Suppressor macrophage treated with lipopolysaccharide for 4 hours (primary cell): ENCODE data around the gene MEPCE.
A peak's percentile ranks its signal among the peaks of the same experiment; 100 is the strongest.
"Not testable (repeated sequence)": the region's sequence is repeated elsewhere in the genome, so short reads cannot be mapped to it uniquely, and the experiment has no call there.

Experiments used
- DNase-seq: peaks from one replicate; pipeline ENCODE4 v3.0.0-alpha.2; 2020

The MEPCE gene

DNA sequence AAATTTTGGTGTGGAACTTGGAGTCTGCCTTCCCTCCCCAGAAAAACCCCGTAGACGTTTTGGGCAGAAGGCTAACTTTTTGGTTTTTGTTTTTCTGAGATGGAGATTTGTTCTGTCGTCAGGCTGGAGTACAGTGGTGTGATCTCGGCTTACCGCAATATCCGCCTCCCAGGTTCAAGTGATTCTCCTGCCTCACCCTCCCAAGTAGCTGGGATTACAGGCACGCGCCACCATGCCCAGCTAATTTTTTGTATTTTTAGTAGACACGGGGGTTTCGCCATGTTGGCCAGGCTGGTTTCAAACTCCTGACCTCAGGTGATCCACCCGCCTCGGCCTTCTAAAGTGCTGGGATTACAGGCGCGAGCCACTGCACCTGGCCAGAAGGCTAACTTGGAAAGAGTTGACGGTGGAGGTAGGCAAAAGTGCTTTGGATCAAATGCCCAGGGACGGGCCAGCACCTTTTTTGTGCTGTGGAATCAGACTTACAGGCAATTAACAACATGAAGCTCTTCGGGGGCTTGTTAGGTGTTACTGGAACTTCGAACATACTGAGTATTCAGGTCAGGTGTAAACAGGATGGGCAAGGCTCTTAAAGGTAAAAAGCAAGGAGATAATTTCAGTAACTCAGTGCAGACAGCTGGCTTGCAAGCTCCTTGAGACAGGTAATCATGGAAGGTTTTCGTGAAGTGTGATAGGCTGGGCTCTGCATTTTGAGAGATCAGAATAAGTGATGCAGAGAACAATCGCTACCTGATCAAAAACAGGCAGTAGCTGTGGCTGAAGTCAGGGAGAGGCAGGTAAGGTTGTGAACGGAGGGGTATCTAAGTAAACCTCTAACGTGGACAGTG is 4.9 kb downstream of the MEPCE start:
- no peak for DNase-seq

DNA sequence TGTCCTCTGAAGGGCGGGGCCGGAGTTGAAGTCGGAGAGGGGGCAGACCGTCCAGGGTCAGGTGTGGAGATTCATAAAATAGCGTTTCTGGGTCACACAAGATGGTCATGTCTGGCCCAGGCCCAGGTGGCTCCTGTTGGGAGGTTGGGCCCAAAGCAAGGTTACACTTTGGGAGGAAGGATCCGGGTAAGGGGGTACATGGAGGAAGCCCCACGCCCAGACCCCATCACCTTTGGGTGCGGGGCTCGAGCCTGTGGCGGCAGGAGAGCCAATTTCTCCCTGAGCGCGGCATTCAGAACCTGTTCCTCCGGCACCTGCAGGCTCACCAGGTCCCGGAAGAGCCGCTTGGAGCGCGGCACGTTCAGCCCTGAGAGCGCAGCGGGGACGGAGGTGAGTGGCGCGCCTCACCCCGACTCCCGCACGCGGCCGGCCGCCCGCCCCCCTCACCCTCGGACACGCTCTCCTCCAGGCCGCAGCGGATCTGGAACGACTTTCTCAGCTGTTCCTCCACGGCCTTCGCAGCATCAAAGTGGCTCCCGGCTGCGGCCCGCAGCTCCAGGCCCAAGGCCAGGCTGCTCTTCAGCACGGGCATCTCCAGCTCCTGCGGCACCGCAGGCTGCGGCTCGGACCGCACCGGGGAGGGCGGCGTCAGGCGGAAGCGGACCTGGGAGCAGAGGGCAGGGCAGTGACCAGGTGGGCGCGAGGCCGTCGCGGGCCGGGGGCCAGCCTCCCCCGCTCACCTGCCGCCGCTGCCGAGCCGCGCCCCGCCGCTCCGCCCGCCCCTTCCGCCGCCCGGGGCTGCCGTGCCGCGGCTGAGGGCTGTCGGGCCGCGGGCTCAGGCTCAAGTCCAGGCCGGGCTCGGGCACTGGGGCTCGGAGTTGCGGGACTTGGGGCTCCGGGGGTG is 6.0 kb downstream of the MEPCE start:
- peak; percentile 19 for DNase-seq

DNA sequence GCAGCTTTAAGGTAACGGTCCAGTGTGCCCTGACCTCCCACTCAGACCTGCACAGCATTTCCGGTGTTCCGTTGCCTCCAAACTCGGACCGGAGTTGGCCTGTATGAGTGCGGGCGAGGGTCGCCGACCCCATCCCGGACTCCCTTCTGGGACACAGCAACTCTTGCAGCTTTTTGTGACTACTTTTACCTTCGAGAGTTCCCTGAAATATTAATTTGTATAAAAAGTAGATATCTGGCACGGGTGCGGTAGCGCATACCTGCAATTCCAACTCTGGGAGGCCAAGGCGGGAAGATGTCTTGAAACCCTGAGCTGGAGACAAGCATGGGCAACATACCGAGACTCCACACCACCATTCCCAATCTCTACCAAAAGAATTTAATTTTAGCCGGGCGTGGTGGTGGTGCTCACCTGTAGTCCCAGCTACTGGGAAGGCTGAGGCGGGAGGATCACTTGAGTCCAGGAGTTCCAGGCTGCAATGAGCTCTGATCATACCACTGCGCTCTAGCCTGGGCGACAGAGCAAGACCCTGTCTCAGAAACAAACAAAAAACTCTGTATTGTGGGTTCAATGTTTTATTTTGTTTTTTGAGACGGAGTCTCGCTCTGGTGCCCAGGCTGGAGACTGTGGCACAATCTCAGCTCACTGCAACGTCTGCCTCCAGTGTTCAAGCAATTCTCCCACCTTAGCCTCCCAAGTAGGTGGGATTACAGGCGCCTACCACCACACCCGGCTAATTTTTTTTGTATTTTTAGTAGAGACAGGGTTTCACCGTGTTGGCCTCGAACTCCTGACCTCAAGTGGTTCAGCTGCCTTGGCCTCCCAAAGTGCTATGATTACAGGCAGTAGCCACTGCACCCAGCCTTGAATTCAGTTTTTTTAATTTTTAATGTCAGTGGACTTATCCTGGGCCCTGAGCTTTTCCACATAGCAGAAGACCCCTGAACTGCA is 7.8 kb downstream of the MEPCE start:
- DNase-seq, result no peak

DNA sequence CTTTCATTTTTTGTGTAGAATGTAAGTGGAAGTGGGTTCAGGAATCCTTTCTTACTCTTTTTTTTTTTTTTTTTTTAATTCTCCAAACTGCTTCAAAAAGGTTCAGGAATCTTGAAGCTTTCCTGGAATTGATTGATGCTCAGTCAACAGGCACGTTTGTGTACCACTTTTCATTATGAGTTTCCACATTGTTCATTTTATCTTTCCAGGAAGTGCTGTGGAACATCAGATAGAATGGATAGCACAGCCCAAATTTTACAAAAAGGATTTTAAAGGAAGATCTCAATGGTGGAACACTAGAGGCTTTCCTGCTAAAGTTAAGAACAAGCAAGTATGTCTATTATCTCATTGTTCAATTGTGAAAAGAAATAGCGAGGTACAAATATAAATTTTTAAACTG is 8.5 kb downstream of the MEPCE start:
- no peak for DNase-seq

DNA sequence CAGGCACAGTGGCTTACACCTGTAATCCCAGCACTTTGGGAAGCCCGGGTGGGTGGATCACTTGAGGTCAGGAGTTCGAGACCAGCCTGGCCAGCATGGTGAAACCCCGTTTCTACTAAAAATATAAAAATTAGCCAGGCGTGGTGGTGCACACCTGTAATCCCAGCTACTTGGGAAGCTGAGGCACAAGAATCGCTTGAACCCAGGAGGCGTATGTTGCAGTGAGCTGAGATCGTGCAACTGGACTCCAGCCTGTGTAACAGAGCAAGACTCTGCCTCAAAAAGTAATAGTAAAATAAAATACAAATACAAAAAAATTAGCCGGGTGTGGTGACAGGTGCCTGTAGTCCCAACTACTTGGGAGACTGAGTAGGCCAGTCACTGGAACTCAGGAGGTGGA is 9.1 kb downstream of the MEPCE start:
- DNase-seq, result not testable (repeated sequence)

DNA sequence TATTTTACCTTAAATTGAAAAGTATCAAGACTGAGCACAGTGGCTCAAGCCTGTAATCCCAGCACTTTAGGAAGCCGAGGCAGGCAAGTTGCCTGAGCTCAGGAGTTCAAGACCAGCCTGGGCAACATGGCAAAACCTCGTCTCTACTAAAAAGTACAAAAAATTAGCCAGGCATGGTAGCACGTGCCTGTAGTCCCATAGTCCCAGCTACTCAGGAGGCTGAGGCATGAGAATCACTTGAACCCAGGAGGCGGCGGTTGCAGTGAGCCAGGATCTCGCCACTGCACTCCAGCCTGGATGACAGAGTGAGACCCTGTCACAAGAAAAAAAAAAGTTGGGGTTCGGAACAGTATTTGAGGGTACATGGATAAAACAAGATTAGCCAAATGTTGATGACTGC is 9.6 kb downstream of the MEPCE start:
- DNase-seq, result not testable (repeated sequence)

DNA sequence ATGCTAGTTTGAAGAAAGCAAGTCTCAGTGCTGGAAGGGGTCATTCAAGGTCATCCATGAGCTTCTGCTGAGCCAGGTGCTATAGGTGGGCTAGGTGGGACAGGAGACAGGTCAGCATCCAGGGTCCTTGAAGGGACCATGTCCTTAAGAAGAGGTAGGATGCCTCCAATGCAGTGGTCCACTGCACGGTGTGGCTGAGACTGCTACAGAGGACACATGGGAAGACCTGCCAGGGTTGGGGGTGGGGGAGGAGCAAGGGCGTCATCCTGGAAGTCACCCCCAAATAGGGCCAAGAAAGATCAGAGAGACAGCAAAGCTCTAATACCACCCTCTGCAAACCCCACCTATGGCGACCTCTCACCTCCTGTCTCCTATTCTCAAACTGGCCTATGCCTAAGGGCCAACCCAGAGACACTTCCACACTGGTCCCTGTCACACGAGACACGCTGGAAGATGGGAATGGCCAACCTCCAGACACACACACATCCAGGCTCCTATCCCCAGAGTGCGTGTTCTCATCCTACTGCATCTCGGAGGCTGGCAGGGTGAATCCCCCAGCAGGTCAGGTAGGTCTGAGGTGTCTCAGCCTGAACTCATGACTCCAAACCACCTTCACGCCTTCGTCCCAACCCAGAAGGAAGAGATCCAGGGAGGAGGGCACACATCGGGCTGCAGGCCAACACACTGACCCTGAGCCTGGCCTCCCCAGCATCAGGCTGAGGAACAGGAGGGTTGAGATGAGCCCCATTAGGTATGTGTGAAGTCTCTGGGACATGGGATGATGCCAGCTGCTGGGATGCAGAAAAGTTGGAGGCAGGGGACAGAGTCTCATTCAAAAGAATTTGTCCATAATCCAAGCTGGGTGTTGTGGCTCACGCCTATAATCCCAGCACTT is 12.3 kb downstream of the MEPCE start:
- no peak for DNase-seq

DNA sequence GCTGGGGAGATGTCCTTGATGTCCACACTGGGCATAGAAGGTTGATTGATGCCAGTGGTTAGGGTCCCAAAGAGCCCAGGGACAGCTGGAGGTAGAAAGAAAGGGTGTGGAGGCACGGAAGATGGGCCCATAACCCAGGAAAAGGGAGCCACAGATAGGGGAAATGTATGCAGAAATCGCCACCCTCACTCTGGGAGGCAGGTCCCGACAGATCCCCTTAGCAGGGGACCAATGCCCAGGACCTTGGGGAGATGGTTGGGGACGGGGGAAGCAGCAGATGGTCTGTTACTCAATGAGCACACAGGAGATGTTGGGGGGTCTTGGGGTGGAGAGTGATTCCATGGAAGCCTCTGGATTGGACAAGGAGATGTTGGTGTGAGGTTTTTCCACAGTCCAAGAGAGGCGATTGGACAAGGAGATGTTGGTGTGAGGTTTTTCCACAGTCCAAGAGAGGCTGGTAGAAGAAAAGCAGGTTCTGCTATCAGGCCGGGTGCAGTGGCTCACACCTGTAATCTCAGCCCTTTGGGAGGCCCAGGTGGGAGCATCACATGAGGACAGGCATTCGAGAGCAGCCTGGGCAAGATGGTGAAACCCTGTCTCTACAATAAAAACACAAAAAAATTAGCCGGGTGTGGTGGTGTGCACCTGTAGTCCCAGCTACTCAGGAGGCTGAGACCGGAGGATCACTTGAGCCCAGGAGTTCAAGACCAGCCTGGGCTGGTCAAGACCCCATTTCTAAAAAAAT is 13.6 kb downstream of the MEPCE start:
- DNase-seq, result no peak

DNA sequence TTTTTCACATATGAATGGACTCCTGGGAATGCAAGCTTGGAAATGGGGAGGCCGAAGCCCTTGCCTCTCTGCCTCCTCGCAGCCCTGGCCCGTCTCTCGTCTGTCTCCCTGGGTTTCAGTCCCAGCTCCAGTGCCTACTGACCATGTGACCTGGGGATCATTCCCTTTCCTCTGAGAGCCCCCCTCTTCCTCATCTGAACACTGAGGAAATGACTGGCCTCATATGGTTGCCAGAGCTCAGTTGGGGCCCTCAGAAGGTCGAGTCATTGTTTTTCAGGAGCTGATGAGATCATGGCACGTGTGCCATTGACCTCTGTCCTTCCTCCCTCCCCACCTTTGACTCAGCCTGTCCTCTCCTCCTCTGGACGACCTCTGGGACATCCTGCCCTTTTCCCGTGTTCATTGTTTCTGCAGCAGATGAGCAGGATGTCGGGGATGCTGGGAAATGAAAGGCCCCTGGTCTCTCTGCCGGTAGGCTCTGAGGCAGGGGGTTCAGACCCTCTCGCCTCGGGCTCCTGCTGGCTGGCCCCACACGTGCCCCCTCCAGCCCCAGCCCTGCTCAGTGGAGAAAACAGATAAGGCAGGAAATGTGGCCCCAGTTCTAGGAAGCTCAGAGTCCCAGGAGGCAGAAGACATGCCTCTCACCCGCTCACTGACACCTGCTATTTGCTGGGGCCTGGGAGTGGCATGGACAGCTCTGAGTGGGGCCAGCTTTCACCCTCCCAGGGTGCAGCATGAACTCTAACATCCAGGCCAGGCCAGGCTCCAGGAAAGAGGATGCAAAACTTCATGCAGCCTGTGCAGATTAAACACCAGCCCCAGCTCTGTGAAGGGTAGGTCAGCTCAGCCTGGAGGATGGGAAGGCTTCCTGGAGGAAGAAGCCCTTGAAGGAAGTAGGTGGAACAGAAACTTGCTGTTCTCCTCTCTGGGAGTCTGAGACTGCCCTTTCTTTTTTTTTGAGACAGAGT is 15.0 kb downstream of the MEPCE start:
- DNase-seq, result peak; percentile 78

DNA sequence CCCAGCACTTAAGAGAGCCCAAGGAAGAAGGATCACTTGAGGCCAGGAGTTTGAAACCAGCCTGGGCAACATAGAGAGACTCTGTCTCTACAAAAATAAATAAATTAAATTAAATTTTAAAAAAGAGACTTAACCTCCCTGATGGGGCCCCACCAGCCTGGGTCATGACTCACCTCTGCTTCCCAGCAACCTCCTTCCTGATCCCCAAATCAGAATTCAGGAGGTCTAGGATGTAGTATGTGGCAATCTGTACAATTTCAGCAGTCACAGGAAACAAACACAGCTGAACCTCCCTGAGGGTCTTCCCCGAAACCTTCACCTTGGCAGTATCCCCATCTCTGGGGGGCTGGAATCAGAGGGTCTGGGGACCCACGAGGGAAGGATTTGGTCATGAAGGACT is 16.4 kb downstream of the MEPCE start:
- no peak for DNase-seq

DNA sequence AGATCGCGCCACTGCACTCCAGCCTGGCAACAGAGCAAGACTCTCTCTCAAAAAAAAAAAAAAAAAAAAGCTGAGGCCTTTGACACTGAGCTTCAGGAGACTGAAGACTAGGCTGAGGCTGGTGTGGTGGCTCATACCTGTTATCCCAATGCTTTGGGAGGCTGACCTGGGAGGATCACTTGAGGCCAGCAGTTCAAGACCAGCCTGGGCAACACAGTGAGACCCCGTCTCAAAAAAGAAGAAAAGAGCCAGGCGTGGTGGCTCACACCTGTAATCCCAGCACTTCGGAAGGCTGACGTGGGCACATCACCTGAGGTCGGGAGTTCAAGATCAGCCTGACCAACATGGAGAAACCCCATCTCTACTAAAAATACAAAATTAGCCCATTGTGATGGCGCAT is 17.7 kb downstream of the MEPCE start:
- DNase-seq, result not testable (repeated sequence)

DNA sequence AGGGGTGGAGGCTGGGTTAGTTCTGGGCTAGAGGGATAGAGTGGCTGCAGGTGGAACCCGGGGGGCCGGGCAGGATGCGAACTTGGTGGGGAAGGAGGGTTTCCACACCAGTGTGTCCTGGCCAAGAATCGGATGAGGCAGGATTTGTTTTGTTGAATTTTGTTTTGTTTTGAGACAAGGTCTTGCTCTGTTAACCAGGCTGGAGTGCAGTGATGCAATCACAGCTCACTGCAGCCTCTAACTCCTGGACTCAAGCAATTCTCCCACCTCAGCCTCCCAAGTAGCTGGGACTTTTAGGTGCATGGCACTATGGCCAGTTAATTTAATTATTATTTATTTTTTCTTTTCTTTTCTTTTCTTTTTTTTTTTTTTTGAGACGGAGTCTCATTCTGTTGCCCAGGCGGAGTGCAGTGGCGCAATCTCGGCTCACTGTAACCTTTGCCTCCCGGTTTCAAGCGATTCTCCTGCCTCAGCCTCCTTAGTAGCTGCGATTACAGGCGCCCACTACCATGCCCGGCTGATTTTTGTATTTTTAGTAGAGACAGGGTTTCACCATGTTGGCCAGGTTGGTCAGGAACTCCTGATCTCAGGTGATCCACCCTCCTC is 19.7 kb downstream of the MEPCE start:
- no peak for DNase-seq

DNA sequence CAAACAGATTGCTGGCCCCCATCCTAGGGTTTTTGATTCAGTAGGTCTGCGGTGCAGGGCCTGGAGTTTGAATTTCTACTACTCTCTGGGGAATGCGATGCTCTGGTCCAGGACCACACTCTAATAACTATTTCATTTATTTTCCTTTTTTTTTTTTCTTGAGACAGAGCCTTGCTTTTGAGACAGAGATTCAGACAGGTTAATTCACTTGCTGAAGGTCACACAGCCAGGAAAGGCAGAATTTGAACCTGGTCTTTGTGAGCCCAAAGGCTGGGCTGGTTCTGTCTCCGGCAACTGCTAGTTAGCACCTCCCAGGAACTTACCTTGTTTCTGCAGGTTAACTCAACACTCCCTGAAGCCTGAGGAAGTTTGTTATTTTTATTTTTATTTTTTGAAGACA is 22.9 kb downstream of the MEPCE start:
- no peak for DNase-seq

DNA sequence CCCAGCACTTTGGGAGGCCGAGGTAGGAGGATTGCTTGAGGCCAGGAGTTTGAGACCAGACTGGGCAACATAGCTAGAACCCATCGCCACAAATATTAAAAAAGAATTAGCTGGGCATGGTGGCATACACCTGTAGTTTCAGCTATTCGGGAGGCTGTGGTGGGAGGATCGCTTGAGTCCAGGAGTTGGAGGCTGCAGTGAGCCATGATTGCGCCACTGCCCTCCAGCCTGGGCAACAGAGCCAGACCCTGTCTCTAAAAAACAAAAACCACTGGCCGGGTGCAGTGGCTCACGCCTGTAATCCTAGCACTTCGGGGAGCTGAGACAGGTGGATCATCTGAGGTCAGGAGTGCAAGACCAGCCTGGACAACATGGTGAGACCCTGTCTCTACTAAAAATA is 24.2 kb downstream of the MEPCE start:
- DNase-seq, result not testable (repeated sequence)

DNA sequence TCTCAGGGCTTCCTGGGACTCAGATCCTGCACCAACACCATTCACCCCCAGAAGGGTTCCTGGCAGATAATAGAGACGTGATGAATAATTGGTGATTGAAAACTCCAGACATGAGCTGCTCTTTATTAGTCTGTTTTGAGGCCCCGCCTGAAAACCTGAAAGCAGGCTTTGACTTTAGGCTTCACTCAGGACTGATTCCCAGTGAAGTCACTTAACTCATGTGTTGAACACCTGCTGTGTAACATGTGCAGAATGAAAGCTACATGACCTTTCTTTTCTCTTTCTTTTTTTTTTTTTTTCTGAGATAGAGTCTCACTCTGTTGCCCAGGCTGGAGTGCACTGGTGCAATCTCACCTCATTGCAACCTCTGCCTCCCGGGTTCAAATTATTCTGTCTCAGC is 25.6 kb downstream of the MEPCE start:
- DNase-seq, result no peak

DNA sequence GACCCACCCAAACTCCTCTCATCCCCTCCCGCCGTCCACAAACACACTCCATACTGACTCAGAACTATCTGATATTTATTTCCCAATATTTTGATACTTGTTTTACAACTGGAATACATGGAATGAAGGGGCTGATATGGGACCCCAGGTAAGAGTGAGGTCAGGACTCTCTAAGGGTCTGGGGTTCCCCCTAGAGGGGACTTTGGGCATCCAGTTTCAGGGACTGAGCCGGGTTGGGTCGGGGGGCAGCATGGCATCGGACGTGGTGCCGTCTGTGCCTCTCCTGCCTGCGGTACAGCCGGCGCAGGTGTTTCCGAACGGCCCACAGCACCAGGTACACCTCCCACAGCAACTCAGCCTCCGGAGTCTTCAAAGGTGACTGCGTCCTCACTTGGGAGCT is 26.9 kb downstream of the MEPCE start:
- DNase-seq, result no peak

DNA sequence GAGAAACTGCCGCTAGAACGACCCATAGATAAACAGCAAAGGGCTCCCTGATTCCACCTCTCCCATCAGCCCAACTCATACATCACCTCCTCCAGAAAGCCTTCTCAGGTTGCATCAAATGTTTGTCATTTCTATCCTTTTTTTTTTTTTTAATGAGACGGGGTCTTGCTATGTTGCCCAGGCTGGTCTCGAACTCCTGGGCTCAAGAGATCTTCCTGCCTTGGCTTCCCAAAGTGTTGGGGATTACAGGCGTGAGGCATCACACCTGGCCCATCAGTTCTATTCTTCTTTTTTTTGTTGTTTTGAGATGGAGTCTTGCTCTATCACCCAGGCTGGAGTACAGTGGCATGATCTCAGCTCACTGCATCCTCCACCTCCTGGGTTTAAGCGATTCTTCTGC is 27.4 kb downstream of the MEPCE start:
- DNase-seq, result no peak

DNA sequence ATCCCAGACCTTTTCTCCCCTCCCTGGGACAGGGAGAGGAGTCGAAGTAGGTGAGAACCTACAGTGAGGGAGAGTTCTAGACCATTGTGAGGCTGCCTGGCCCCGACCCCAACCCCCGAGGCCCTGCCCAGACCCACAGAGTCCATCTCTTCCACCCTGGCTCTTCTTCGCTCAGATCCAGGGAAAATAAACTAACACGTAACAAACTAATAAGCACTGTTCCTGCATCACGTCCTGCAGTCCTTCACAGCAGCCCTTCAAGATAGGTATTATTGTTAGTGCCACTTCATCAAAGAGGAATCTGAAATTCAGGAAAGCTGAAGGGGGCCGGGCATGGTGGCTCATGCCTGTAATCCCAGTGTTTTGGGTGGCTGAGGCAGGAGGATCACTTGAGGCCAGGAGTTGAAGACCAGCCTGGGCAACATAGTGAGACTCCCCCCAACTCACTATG is 34.6 kb downstream of the MEPCE start, which contains the start of gene SPACDR:
Gene SPACDR (minus strand): TSS at position 51 of the 451 bp plus-strand sequence. CDS start 235 bp downstream, outside the sequence.
- no peak for DNase-seq

DNA sequence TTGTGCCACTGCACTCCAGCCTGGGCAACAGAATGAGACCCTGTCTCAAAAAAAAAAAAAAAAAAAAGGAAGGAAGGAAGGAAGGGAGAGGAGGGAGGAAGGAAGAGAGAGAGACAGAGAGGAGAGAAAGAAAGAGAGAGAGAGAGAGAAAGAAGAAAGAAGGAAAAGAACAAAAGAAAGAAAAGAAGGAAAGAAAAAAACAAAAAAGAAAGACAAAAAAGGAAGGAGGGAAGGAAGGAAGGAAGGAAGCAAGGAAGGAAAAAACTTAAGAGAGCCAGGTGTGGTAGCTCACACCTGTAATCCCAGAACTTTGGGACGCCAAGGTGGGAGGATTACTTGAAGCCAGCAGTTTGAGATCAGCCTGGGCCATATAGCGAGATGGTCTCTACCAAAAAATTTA is 35.2 kb downstream of the MEPCE start:
- DNase-seq, result no peak
